NCI-H345 treated with DMSO at 0.1 percent for 48 hours (cell line): ENCODE data around the gene POLD4.
"Not testable (repeated sequence)": the region's sequence is repeated elsewhere in the genome, so short reads cannot be mapped to it uniquely, and the experiment has no call there.

ENCODE experiments used
- DNase-seq: peaks from one replicate; lab custom pipeline; 2025; ENCODE audit not compliant: unreplicated experiment; lab: John Stamatoyannopoulos, UW

POLD4 gene

GRCh38 chr11:67353317-67354074, at the start of gene POLD4:
POLD4 (minus strand) TSS chr11:67353546; CDS start chr11:67353399, 147 bp downstream.
- peak; percentile 87 for DNase-seq

DNA sequence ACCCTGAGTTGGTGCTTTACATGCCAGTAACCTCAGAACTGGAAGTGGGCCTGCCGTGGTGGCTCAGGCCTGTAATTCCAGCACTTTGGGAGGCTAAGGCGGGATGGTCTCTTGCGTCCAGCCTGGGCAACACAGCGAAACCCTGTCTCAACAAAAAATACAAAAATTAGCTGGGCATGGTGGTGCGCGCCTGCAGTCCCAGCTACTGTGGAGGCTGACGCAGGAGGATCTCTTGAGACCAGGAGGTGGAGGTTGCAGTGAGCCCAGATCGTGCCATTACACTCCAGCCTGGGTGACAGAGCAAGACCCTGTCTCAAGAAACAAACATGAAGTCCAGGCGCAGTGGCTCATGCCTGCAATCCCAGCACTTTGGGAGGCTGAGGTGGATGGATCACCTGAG, 49.7 kb upstream of the POLD4 start:
- DNase-seq = not testable (repeated sequence)

DNA sequence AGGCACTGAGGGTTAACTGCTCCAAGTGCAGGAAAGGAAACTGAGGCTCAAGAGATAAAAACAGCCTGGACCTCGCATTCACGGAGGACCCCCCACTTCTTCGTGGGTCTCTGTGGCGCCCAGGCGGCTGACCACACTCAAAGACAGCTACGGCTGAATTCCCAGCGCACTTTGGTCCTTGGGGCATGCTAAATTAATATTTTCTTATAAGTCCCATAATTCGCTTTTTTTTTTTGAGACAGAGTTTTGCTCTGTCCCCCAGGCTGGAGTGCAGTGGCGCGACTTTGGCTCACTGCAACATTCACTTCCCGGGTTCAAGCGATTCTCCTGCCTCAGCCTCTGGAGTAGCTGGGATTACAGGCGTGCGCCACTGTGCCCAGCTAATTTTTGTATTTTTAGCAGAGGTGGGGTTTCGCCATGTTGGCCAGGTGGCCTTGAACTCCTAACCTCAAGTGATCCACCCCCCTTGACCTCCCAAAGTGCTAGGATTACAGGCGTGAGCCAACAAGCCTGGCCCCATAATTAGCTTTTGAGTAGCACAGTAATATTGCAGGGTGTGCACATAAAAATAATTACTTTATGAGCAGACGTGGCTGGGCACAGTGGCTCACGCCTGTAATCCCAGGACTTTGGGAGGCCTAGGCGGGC, 49.0 kb upstream of the POLD4 start:
- DNase-seq = not testable (repeated sequence)

GRCh38 chr11:67401495-67402191, 48.3 kb upstream of the POLD4 start, which contains the start of gene PPP1CA:
PPP1CA (minus strand) TSS chr11:67401858; CDS start chr11:67401782, 76 bp downstream.
- peak; percentile 74 for DNase-seq

DNA sequence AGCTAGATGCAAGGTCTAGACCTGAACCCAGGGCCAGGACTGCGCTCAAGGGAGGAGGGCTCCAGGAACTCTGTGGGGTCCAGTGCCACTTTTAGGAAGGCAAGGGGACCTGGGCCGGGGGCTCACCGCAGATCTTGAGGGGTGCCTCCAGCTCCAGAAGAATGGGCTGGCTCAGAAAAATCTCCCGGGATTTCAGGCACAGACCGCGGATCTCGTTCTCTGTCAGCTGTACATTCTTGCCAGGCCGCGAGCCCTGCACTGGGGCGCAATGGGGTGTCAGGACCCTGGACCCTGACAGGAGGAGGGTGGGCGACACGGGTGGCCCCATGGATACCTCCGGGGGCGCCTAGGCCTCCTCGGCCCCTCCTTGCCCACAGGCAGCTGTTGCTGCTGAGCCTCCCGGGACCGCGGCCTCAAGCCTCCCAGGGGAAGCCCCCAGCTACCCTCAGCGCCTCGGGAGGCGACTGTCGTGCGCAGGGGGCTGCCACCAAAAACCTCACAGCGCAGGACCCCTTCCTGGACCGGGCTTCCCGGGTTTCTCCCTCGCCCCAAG, 47.7 kb upstream of the POLD4 start:
- DNase-seq = no peak

DNA sequence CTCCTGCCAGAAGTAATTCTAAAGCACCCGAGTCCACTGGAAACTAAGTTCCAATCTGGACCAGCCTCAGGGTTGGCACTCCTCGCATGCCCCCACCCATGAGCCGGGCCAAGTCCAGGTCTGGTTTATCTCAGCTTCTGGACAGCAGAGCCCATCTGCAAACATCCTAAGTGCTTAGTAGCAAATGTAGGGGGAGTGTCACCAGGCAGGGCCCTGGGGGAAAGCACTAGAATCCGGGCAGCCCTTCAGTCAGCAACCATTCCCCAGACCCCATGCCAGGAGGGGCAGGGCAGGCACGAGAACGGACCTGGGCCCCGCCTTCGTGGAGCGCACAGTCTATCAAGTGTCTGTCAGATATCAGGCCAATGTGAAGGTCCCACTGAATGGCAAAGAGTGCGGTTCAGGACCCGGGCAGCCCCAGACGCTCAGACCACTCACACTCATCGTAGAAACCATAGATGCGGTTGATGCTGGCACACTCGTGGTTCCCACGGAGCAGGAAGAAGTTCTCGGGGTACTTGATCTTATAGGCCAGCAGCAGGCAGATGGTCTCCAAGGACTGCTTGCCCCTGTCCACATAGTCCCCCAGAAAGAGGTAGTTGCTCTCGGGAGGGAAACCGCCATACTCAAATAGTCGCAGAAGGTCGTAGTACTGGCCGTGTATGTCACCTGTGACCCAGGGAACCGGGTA, 47.0 kb upstream of the POLD4 start:
- no peak for DNase-seq

- no peak for DNase-seq
Measured at GRCh38 chr11:67398661-67399563, 45.6 kb upstream of the POLD4 start.

DNA sequence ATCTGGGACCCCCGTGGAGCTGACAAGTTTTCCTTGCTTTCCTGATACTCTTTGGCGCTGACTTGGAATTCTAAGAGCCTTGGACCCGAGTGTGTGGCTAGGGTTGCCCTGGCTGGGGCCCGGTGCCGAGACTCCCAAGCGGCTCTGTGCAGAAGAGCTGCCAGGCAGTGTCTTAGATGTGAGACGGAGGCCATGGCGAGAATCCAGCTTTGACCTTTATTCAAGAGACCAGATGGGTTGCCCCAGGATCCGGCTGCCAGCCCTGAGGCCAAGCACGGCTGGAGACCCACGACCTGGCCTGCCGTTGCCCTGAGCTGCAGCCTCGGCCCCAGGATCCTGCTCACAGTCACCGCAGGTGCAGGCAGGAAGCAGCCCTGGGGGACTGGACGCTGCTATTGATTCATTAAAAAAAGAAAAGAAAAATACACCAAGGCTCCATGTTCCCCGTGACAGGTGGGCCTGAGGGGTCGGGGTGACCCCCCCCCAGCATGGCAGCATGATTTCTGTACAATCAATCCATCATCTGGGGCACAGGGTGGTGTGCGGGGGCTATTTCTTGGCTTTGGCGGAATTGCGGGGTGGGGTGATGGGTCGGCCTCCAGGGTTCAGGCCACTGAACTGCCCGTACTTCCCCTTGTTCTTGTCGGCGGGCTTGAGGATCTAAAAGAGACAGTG, 44.8 kb upstream of the POLD4 start:
- DNase-seq = no peak

DNA sequence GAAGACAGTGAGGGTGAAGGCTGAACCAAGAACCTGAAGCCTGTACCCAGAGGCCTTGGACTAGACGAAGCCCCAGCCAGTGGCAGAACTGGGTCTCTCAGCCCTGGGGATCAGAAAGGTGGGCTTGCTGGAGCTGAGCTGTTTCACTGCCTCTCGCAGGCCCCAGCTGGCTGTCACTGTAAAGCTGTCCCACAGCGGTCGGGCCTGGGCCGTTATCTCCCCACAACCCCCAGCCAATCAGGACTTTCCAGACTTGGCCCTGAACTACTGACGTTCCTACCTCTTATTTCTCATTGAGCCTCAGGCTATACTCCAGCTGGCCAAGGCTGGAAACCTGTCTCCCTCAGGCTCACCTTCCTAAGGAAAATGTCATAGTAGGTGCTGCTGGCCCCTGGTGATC, 44.2 kb upstream of the POLD4 start:
- DNase-seq = no peak

DNA sequence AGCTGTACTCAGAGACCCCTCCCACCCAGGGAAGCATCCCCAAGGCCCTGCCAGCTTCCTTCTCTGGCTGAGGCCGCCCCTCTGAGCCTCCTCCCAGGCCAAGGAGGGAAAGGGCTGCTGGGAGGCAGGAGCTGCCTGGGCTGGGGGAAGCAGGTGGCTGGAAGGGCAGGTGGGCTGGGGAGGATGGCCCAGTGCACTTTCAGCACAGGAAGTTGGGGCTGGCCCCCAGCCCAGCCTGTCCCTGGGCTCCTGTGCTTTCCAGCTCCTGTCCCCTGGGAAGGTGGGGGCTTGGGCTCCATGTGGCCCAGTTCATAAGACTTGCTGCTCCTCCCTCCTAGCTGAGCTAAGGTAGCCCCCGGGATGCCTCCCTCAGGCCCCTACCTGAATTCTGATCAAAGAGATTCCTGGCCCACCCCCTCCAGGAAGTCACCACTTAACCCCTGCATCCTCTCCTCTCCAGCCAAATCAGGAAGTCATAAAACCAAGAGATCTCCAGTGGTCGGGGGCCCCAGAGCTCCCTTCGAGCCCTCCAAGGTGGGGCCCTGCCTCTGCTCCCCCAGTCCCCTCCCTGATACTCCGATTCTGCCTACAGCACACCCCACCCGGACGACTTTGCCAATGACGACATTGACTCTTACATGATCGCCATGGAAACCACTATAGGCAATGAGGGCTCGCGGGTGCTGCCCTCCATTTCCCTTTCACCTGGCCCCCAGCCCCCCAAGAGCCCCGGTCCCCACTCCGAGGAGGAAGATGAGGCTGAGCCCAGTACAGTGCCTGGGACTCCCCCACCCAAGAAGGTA, 43.4 kb upstream of the POLD4 start:
- no peak for DNase-seq

DNA sequence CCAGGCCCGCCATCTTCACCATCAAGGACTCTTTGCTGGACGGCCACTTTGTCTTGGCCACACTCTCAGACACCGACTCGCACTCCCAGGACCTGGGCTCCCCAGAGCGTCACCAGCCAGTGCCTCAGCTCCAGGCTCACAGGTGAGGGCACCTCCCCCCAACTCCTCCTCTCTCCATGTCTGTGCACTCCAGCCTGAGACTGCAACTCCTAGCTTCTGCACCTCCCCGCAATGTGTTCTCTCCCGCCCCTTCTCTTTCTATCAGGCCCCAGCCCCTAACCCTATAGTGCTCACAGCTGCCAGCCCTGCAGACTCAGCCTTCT, 42.9 kb upstream of the POLD4 start:
- DNase-seq = no peak

GRCh38 chr11:67395555-67396258, 42.4 kb upstream of the POLD4 start:
- no peak for DNase-seq

GRCh38 chr11:67393990-67394389, 40.6 kb upstream of the POLD4 start:
- no peak for DNase-seq

- no peak for DNase-seq
Measured at GRCh38 chr11:67393437-67393836, 40.1 kb upstream of the POLD4 start.

- no peak for DNase-seq
Measured at GRCh38 chr11:67392183-67392715, 38.9 kb upstream of the POLD4 start.

- DNase-seq = peak; percentile 86
Measured at GRCh38 chr11:67391304-67392182, 38.2 kb upstream of the POLD4 start, which contains the start of gene RAD9A. RAD9A (plus strand) TSS chr11:67391986; CDS start chr11:67392045, 59 bp downstream.

DNA sequence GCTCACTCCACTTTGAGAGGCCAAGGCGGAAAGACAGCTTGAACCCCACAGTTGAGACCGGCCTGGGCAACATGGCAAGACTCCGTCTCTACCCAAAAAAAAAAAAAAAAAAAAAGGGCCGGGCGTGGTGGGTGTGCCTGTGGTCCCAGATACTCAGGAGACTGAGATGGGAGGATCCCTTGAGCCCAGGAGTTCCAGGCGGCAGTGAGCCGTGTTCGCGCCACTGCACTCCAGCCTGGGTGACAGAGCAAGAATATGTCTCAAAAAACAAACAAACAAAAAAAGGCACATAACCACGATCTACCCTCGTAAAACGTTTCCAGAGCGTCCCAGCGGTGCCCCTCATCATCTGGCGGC, 37.6 kb upstream of the POLD4 start:
- no peak for DNase-seq
